Stimulated activated CD4-positive, alpha-beta T cell treated with anti-CD3 and anti-CD28 coated beads, Interleukin-12 subunit alpha, Interleukin-12 subunit beta, amount 100 ng/mL, for 24 hours (primary cell): ENCODE data around the gene NSL1.
"Not testable (repeated sequence)": the region's sequence is repeated elsewhere in the genome, so short reads cannot be mapped to it uniquely, and the experiment has no call there.

Experiments used
- DNase-seq, 2 experiments: peaks; one replicate each; pipeline ENCODE4 v3.0.0-alpha.2; 2020; ENCODE audit warnings: low read depth in 2 of 2

Gene NSL1

GRCh38 chr1:212791676-212792395, at the start of gene NSL1, which contains the start of gene TATDN3:
TSS of gene NSL1 (minus strand) at chr1:212791777. CDS start at chr1:212791763, 14 bp downstream.
TSS of gene TATDN3 (plus strand) at chr1:212791894. CDS start at chr1:212791922, 28 bp downstream.
- peak; percentile 94 to 95 for DNase-seq

GRCh38 chr1:212838145-212838544, 46.6 kb upstream of the NSL1 start:
- no peak for DNase-seq

GRCh38 chr1:212833211-212834207, 41.9 kb upstream of the NSL1 start:
- DNase-seq, result not testable (repeated sequence)

GRCh38 chr1:212828395-212828794, 36.8 kb upstream of the NSL1 start:
- DNase-seq, result no peak

GRCh38 chr1:212827831-212828278, 36.3 kb upstream of the NSL1 start:
- no peak for DNase-seq

- no peak for DNase-seq
Measured at GRCh38 chr1:212827171-212827776, 35.7 kb upstream of the NSL1 start.

- no peak for DNase-seq
Measured at GRCh38 chr1:212825798-212826452, 34.3 kb upstream of the NSL1 start.

- DNase-seq, result no peak
Measured at GRCh38 chr1:212824201-212824600, 32.6 kb upstream of the NSL1 start.

GRCh38 chr1:212822956-212823355, 31.4 kb upstream of the NSL1 start:
- DNase-seq, result no peak

GRCh38 chr1:212820969-212821368, 29.4 kb upstream of the NSL1 start:
- no peak for DNase-seq

GRCh38 chr1:212819726-212820125, 28.1 kb upstream of the NSL1 start:
- no peak for DNase-seq

GRCh38 chr1:212816567-212817278, 25.1 kb upstream of the NSL1 start:
- DNase-seq, result no peak

- no peak for DNase-seq
Measured at GRCh38 chr1:212814537-212815334, 23.2 kb upstream of the NSL1 start.

- DNase-seq, result no peak
Measured at GRCh38 chr1:212805767-212806166, 14.2 kb upstream of the NSL1 start.

GRCh38 chr1:212797681-212798080, 6.1 kb upstream of the NSL1 start:
- no peak for DNase-seq

- DNase-seq, result no peak
Measured at GRCh38 chr1:212794561-212795014, 3.0 kb upstream of the NSL1 start.

GRCh38 chr1:212792396-212792908, 875 bp upstream of the NSL1 start:
- DNase-seq, result no peak

- no peak for DNase-seq
Measured at GRCh38 chr1:212791261-212791675, 309 bp downstream of the NSL1 start.

- DNase-seq, result no peak
Measured at GRCh38 chr1:212785871-212786270, 5.7 kb downstream of the NSL1 start.

- DNase-seq, result no peak
Measured at GRCh38 chr1:212783976-212784375, 7.6 kb downstream of the NSL1 start.
